Stimulated activated CD4-positive, alpha-beta T cell treated with anti-CD3 and anti-CD28 coated beads, Interleukin-4, amount 100 ng/mL, for 1 hour (primary cell): ENCODE results near the gene TCP1.
A peak's percentile ranks its signal among the peaks of the same experiment; 100 is the strongest.
"Not testable (repeated sequence)": the region's sequence is repeated elsewhere in the genome, so short reads cannot be mapped to it uniquely, and the experiment has no call there.

Experiments
- DNase-seq: peaks from one replicate; pipeline ENCODE4 v3.0.0-alpha.2; 2020

TCP1 gene

GRCh38 chr6:159789377-159790148, at the start of gene TCP1:
Gene TCP1 (minus strand): TSS chr6:159789602. CDS start chr6:159789468, 134 bp downstream.
- peak; percentile 99 for DNase-seq

- DNase-seq: no peak
Observed at GRCh38 chr6:159838020-159838744, 48.8 kb upstream of the TCP1 start.

GRCh38 chr6:159837511-159837910, 48.1 kb upstream of the TCP1 start:
- no peak for DNase-seq

- no peak for DNase-seq
Observed at GRCh38 chr6:159836718-159837490, 47.5 kb upstream of the TCP1 start.

- no peak for DNase-seq
Observed at GRCh38 chr6:159833997-159834603, 44.7 kb upstream of the TCP1 start.

- DNase-seq: no peak
Observed at GRCh38 chr6:159833556-159833955, 44.2 kb upstream of the TCP1 start.

GRCh38 chr6:159832946-159833345, 43.5 kb upstream of the TCP1 start:
- no peak for DNase-seq

GRCh38 chr6:159831373-159831679, 41.9 kb upstream of the TCP1 start:
- no peak for DNase-seq

- DNase-seq: no peak
Observed at GRCh38 chr6:159830501-159831372, 41.3 kb upstream of the TCP1 start.

GRCh38 chr6:159829526-159829925, 40.1 kb upstream of the TCP1 start:
- no peak for DNase-seq

- DNase-seq: no peak
Observed at GRCh38 chr6:159828074-159828473, 38.7 kb upstream of the TCP1 start.

- DNase-seq: no peak
Observed at GRCh38 chr6:159826968-159827647, 37.7 kb upstream of the TCP1 start.

GRCh38 chr6:159826004-159826403, 36.6 kb upstream of the TCP1 start:
- no peak for DNase-seq

GRCh38 chr6:159824690-159825089, 35.3 kb upstream of the TCP1 start:
- not testable (repeated sequence) for DNase-seq

GRCh38 chr6:159823953-159824352, 34.6 kb upstream of the TCP1 start:
- DNase-seq: no peak

- DNase-seq: no peak
Observed at GRCh38 chr6:159821726-159822125, 32.3 kb upstream of the TCP1 start.

GRCh38 chr6:159821122-159821521, 31.7 kb upstream of the TCP1 start:
- no peak for DNase-seq

- peak; percentile 33 for DNase-seq
Observed at GRCh38 chr6:159819932-159820640, 30.7 kb upstream of the TCP1 start.

- no peak for DNase-seq
Observed at GRCh38 chr6:159819098-159819497, 29.7 kb upstream of the TCP1 start.

GRCh38 chr6:159817951-159818739, 28.7 kb upstream of the TCP1 start:
- no peak for DNase-seq
